PFSK-1 (cell line): ENCODE results near the gene AK8.

Experiments
- POLR2AphosphoS5 ChIP-seq: IDR thresholded peaks from 2 replicates; pipeline ENCODE4 v1.6.1; 2012; ENCODE audit warnings: low read depth, mild to moderate bottlenecking, control low read depth, low read length, moderate library complexity
- SIN3A ChIP-seq: IDR thresholded peaks from 2 replicates; pipeline ENCODE4 v1.6.1; 2012; ENCODE audit warnings: mild to moderate bottlenecking, low read length, moderate library complexity, borderline replicate concordance; ENCODE audit not compliant: insufficient read depth
- TAF1 ChIP-seq: IDR thresholded peaks from 2 replicates; pipeline ENCODE4 v1.6.1; 2012; ENCODE audit warnings: low read length, control low read depth, borderline replicate concordance; ENCODE audit not compliant: insufficient read depth

- TF ChIP-seq POLR2AphosphoS5 (no peak), TAF1 (no peak), SIN3A (no peak)
Observed at GRCh38 chr9:132806723-132807421, 71.2 kb downstream of the AK8 start.
